HG03025 (cell line): Measurements from ENCODE around the gene SLC4A5.

Source experiments
- ATAC-seq: cut with Tn5 transposase; IDR thresholded peaks from one replicate; pipeline ENCODE4 v1.9.1; 2021; ENCODE audit warnings: mild to moderate bottlenecking, moderate library complexity; ENCODE audit not compliant: unreplicated experiment, low FRiP score

The SLC4A5 gene

GRCh38 chr2:74316627-74317295 lies 26.5 kb downstream of the SLC4A5 start:
- ATAC-seq, result no peak

GRCh38 chr2:74314107-74314506 lies 29.1 kb downstream of the SLC4A5 start:
- ATAC-seq, result no peak

GRCh38 chr2:74313497-74313896 lies 29.7 kb downstream of the SLC4A5 start:
- no peak for ATAC-seq

GRCh38 chr2:74312913-74313312 lies 30.3 kb downstream of the SLC4A5 start:
- ATAC-seq, result no peak

- ATAC-seq, result no peak
Measured at GRCh38 chr2:74307720-74308119, 35.5 kb downstream of the SLC4A5 start.

GRCh38 chr2:74304332-74305148 lies 38.7 kb downstream of the SLC4A5 start:
- ATAC-seq, result no peak

- ATAC-seq, result no peak
Measured at GRCh38 chr2:74302865-74303264, 40.4 kb downstream of the SLC4A5 start.

- no peak for ATAC-seq
Measured at GRCh38 chr2:74301262-74301661, 42.0 kb downstream of the SLC4A5 start.

- ATAC-seq, result no peak
Measured at GRCh38 chr2:74300506-74300905, 42.7 kb downstream of the SLC4A5 start.

GRCh38 chr2:74297950-74298349 lies 45.3 kb downstream of the SLC4A5 start:
- ATAC-seq, result no peak

GRCh38 chr2:74297391-74297790 lies 45.8 kb downstream of the SLC4A5 start:
- ATAC-seq, result peak; percentile 80

- no peak for ATAC-seq
Measured at GRCh38 chr2:74293191-74293991, 49.8 kb downstream of the SLC4A5 start.

GRCh38 chr2:74292751-74293150 lies 50.5 kb downstream of the SLC4A5 start:
- no peak for ATAC-seq

GRCh38 chr2:74291886-74292621 lies 51.2 kb downstream of the SLC4A5 start:
- no peak for ATAC-seq

- ATAC-seq, result no peak
Measured at GRCh38 chr2:74291218-74291544, 52.0 kb downstream of the SLC4A5 start.

- peak; percentile 53 for ATAC-seq
Measured at GRCh38 chr2:74290466-74291217, 52.6 kb downstream of the SLC4A5 start.

- ATAC-seq, result no peak
Measured at GRCh38 chr2:74290066-74290465, 53.1 kb downstream of the SLC4A5 start.

GRCh38 chr2:74286725-74287124 lies 56.5 kb downstream of the SLC4A5 start:
- no peak for ATAC-seq

- no peak for ATAC-seq
Measured at GRCh38 chr2:74281141-74281975, 61.9 kb downstream of the SLC4A5 start.
